Stimulated activated CD8-positive, alpha-beta memory T cell treated with anti-CD3 and anti-CD28 coated beads, Interleukin-15, amount 100 ng/mL, for 4 hours (primary cell): ENCODE results near the gene FGD3.
A peak's percentile ranks its signal among the peaks of the same experiment; 100 is the strongest.
"Not testable (repeated sequence)": the region's sequence is repeated elsewhere in the genome, so short reads cannot be mapped to it uniquely, and the experiment has no call there.

ENCODE experiments used
- DNase-seq, 2 donors: peaks; one replicate each; pipeline ENCODE4 v3.0.0-alpha.2; 2020; ENCODE audit warnings: low read depth in 2 of 2

FGD3 gene

DNA sequence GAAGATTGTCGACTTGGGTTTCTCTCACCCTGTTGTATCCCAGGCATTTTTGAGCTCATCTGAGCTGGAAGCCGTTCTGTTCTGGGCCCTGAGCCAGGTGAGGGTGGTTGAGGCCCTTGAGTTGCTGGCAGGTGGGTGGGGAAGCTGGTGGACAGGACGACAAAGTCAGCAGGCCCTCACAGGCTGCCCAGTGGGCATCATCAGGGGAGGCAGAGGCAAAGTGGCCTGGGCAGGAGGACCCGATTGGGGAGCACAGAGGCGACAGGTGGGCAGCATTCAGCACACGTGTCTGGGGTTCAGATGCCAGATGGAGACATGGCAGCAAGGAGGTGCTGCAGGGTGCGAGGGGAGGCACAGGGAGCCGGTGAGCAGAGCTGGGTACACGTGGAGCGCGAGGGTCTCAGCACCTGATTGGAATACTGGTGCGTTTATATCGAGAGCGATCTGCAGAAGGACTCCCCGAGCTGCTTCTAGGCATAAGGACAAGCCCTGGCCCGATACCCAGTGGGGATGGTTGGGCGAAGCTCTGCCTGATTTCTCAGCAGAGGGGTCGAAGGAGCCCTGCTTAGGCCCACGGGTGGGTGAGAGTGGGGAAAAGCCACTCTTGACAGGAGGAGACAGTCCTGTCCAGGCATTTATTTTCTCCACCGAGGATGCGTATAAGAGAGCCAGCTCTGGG is 62.2 kb downstream of the FGD3 start:
- no peak for DNase-seq

- DNase-seq: no peak
Observed at GRCh38 chr9:93010056-93010455, 62.7 kb downstream of the FGD3 start.

- DNase-seq: no peak
Observed at GRCh38 chr9:93010704-93011103, 63.4 kb downstream of the FGD3 start.

DNA sequence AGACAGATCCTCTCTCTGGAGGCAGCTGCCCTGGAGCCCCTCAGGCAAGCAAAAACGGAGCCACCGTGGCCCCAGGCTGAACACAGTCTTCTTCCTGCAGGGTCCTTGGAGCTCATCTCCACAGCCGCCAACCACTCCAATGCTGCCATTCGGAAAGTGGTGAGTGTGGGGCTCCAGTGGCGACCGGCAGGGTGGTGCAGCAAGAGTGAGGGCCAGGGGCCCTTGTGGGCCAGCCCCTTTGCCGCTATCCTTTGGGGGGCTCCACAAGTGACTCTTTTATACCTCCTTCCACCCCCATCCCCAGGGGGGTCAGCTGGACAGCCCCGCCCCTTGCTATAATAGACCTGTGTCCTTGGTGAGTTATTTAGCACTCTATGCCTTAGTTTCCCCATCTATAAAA is 63.8 kb downstream of the FGD3 start:
- no peak for DNase-seq

DNA sequence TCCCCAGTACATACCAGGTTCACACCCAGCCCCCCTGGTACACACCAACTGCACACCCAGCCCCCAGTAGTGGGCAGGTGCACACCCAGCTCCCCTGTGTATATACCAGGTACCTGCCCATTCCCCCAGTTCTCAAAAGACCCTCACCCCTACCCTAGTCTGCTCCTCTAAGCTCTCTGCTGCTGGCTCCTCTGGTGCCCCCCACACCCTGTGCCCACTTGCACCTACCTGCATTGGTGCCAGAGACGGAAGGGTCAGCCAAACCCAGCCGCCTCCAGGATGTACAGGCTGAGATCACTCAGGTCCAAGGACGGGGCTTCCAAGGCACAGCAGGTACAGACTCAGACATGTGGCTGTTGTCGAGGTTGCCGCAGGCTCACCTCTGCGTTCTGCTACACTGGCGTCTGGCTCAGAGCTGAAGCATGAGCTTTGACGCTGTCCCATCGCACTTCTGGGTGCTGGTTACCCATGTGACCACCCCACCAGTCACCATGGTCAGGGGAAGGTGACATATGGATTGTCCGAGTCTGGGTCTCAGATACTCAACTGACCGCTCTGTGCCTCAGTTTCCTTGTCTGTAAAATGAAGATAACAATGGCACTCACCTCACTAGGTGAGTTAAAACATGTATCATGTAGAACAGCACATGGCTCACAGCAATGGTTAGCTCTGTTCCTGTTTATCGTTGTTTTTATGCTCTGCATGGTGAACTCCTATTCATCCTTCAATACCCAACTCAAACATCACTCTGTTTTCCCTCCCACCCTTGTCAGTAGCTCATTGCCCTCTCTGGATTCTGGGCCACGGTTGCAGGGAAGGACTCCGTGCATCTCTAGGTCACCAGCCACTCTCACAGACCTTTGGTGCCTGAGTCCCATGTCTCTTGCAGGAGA is 65.9 kb downstream of the FGD3 start:
- no peak for DNase-seq

DNA sequence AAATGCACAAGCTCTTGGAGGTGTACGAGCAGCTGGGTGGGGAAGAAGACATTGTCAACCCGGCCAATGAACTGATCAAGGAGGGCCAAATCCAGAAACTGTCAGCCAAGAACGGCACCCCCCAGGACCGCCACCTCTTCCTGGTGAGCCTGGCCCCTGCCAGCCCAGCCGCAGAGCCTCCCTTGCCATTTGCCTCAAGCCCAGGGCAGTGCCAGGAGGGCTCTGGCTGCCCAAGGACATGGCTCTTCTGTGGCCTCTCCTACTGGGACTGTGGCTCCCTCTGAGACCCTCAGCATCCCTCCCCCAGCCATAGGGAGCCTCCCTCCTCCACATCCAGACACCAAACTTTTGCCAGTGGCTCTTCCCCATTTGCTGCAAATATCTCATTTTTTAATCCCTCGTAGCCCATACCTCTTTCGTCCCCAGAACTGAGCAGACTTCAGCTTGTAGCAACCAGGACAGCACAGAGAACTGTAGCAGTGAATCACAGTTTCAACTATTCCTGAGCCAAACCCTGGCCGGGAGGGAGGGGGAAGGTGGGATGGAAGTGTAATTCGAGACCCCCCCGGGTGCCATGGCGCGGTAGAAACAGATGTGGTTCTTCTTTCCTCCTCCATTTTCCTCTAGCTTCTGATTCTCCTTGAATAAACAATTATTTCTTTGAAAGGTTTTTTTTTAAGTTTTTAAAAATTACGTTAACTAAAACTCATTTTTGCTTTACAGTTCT is 66.7 kb downstream of the FGD3 start:
- no peak for DNase-seq

GRCh38 chr9:93015190-93015589 is 67.9 kb downstream of the FGD3 start:
- not testable (repeated sequence) for DNase-seq

DNA sequence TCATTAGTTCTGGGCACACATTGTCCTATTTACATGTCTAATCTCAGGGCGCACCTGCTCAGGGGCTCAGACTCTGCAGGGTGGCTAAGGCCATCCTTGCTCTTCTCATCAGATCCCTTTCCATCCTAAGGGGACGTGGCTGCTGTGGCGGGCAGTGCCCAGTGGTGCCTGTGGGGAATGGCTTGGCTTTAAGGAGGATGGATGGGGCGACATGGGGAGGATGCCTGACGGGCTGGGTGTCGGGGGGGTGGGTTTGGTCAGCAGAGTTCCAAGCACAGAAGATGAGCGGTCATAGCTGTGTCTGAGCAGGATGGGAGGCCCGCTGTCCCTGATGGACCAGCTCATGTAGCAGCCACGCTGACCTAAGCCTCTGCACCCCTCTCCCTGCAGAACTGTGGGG is 70.3 kb downstream of the FGD3 start:
- DNase-seq: no peak

DNA sequence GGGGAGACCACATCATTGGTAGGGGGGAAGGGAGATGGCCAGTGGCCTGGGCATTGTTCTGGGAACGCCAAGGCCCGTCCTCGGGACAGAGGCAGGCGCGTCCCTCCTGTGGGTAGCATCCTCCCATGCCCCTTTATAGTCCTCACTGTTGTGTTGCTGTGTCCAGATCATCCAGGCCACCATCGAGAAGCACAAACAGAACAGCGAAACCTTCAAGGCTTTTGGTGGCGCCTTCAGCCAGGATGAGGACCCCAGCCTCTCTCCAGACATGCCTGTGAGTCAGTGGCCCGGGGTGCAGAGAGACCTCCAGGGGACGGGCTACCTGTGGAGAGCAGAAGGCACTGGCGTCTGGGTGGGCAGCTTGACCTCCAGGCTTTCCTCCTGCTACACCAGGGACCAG is 72.8 kb downstream of the FGD3 start:
- DNase-seq: no peak

DNA sequence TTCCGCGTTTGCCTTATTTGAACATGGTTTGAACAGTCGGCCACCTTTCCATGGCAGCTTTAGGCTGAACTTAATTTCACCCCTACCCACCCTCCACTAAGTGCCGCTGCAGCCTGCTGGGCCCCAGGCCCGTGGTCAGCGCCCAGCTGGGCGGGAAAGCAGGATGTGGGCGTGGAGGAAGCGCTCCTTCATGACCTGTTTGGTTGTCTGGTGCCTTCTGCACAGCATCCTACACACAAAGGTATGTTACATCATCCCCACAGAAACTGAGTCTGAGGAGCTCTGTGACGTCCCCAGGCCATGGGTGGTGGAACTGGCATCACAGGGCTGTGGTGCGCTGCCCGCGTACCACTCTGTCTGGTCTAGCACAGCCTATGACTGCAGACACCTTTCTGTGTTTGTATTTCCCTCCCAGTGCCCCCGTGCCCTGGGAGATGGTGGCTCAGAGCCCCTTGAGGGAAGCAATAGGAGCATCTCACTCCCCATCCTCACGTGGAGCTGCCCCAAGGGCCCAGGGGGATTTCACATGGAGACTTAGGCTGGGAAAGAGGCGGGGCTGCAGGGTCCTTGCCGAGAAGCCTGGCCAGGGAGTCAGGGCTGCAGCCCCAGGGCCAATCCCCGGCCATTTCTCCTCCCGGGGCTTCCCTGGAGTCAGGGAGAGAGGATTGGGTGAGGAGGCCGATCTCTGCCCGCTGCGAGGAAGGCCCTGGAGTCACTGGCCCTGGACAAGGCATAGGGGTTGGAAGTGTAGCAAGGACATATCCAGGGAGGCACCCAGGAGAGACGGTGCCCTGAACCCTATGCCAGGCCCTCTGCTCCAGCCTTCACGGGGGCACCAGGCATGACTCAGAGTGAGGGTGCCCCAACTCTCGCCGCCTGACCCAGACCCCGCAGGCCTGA is 73.7 kb downstream of the FGD3 start:
- DNase-seq: no peak

GRCh38 chr9:93022066-93022465 is 74.7 kb downstream of the FGD3 start:
- DNase-seq: no peak

- no peak for DNase-seq
Observed at GRCh38 chr9:93022721-93023520, 75.6 kb downstream of the FGD3 start.

DNA sequence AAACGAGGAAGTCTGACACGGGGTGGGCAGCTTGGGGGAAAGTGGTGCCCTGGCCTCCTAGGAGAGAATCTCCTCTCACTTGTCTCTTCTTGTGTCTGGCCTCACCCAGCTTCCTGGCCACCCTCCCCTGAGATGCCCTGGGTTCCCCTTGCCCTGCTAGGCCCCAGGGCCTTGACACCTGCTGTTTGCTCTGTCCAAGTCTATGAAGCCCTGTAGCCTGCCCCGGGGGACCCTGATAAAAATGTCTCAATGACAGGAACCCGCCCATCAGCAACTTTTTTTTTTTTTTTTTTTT is 76.1 kb downstream of the FGD3 start:
- DNase-seq: no peak

GRCh38 chr9:93024646-93024910 is 77.3 kb downstream of the FGD3 start:
- DNase-seq: no peak

- DNase-seq: no peak
Observed at GRCh38 chr9:93024986-93025630, 77.8 kb downstream of the FGD3 start.

GRCh38 chr9:93025736-93026135 is 78.4 kb downstream of the FGD3 start:
- DNase-seq: no peak

DNA sequence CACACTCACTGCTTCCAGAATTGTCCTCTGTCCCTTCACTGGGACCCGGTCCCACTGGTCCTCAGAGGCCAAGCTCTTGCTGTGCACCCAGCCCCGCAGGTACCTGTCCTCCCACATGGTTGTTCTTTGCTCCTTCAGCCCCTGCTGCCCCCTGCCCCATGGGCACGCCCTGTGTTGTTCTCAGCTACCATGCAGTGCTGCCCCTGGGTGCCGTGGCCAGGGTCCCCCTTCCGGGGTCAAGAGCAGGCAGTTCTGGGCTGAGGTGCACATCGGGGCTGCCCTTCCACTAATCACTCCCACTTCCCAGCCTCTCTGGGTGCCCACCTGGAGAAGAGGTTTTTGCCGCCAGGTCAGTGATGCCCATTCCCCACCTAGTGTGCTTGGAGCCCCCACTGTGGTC is 79.3 kb downstream of the FGD3 start:
- no peak for DNase-seq

DNA sequence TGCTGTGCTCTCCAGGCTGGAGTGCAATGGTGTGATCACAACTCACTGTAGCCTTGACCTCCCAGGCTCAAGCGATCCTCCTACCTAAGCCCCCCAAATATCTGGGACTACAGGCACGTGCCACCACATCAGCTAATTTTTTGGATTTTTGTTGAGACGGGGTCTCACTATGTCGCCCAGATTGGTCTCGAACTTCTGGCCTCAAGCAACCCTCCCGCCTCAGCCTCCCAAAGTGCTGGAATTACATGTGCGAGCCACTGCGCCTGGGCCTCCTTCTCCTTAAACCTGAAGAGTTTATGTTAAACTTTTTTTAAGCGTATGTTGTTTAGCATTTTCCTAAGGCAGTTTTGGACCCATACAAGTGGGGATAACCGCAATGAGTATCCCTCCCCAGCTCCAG is 80.4 kb downstream of the FGD3 start:
- no peak for DNase-seq

GRCh38 chr9:93028448-93029006 is 81.2 kb downstream of the FGD3 start:
- DNase-seq: peak in 1 of 2 donors; percentile 35
